Measurements from ENCODE around the gene C6orf163.
A peak's percentile ranks its signal among the peaks of the same experiment; 100 is the strongest.

C6orf163 gene

DNA sequence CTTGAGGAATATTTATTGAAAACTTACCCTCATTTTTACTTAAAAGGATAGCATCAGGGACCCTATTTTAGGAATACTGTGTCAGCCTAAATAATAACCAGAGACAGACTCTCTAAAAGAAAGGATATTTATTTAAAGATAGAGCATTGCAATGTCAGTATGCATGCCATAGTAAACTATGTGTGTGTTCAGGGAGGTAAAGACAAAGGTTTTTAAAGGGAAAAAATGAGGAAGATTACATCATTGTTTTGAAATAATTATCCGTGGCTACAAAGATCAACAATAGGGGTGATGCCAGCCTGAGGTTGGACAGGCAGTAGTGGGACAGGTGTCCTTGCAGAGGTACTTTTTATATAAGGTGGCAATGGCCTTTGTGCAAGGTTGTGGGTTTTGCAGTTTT is 39.4 kb downstream of the C6orf163 start:
- TF ChIP-seq EGR1 (IDR thresholded peaks at IDR 0.05) (no peak), CEBPB (IDR thresholded peaks at IDR 0.05) (no peak), ZBTB7A (IDR thresholded peaks at IDR 0.05; ENCODE audit: low read depth) (no peak), EP300 (IDR thresholded peaks at IDR 0.05; ENCODE audit: borderline replicate concordance) (no peak), TCF12 (IDR thresholded peaks at IDR 0.05; ENCODE audit: low read depth) (no peak), TEAD4 (IDR thresholded peaks at IDR 0.05) (no peak), FOXM1 (IDR thresholded peaks at IDR 0.05; ENCODE audit: borderline replicate concordance, low read depth) (no peak), TAF1 (IDR thresholded peaks at IDR 0.05; ENCODE audit: low read depth) (no peak), YY1 (IDR thresholded peaks at IDR 0.05; ENCODE audit: low read depth) (no peak), CREB1 (IDR thresholded peaks at IDR 0.05; ENCODE audit: low read depth) (no peak), RAD21 (IDR thresholded peaks at IDR 0.05; ENCODE audit: low read depth) (no peak), NFIC (IDR thresholded peaks at IDR 0.05) (no peak)
- TF ChIP-seq, protein P1, sequence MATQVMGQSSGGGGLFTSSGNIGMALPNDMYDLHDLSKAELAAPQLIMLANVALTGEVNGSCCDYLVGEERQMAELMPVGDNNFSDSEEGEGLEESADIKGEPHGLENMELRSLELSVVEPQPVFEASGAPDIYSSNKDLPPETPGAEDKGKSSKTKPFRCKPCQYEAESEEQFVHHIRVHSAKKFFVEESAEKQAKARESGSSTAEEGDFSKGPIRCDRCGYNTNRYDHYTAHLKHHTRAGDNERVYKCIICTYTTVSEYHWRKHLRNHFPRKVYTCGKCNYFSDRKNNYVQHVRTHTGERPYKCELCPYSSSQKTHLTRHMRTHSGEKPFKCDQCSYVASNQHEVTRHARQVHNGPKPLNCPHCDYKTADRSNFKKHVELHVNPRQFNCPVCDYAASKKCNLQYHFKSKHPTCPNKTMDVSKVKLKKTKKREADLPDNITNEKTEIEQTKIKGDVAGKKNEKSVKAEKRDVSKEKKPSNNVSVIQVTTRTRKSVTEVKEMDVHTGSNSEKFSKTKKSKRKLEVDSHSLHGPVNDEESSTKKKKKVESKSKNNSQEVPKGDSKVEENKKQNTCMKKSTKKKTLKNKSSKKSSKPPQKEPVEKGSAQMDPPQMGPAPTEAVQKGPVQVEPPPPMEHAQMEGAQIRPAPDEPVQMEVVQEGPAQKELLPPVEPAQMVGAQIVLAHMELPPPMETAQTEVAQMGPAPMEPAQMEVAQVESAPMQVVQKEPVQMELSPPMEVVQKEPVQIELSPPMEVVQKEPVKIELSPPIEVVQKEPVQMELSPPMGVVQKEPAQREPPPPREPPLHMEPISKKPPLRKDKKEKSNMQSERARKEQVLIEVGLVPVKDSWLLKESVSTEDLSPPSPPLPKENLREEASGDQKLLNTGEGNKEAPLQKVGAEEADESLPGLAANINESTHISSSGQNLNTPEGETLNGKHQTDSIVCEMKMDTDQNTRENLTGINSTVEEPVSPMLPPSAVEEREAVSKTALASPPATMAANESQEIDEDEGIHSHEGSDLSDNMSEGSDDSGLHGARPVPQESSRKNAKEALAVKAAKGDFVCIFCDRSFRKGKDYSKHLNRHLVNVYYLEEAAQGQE (IDR thresholded peaks at IDR 0.05; ENCODE audit: low read depth) = no peak
- TF ChIP-seq, protein P2, sequence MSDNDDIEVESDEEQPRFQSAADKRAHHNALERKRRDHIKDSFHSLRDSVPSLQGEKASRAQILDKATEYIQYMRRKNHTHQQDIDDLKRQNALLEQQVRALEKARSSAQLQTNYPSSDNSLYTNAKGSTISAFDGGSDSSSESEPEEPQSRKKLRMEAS (IDR thresholded peaks at IDR 0.05) = no peak

DNA sequence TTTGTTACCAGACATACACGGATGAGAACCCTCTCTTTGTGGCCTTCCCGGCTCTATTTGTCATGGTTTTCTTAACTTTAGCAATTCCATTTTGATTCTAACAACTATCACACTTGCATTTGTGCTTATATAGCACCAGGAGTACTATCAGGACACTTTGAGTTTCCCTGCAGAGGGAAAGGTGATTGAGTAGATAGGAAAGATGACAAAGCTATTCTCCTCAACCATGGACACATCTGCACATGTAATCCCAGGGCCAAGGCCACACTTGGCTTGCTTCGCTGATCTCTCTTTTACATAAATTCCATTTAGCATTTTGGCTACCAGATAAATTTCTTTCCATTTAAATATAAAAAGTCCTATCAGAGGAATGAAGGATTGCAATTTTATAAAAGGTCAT is 39.8 kb downstream of the C6orf163 start:
- TF ChIP-seq RAD21 (IDR thresholded peaks at IDR 0.05; ENCODE audit: low read depth) = no peak
- no peak for TF ChIP-seq YY1 (IDR thresholded peaks at IDR 0.05; ENCODE audit: low read depth)
- TF ChIP-seq, protein P2 (IDR thresholded peaks at IDR 0.05) = no peak
- no peak for TF ChIP-seq CEBPB (IDR thresholded peaks at IDR 0.05)
- no peak for TF ChIP-seq TEAD4 (IDR thresholded peaks at IDR 0.05)
- no peak for TF ChIP-seq EP300 (IDR thresholded peaks at IDR 0.05; ENCODE audit: borderline replicate concordance)
- TF ChIP-seq TAF1 (IDR thresholded peaks at IDR 0.05; ENCODE audit: low read depth) = no peak
- TF ChIP-seq NFIC (IDR thresholded peaks at IDR 0.05) = no peak
- TF ChIP-seq, protein P3, sequence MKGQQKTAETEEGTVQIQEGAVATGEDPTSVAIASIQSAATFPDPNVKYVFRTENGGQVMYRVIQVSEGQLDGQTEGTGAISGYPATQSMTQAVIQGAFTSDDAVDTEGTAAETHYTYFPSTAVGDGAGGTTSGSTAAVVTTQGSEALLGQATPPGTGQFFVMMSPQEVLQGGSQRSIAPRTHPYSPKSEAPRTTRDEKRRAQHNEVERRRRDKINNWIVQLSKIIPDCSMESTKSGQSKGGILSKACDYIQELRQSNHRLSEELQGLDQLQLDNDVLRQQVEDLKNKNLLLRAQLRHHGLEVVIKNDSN (IDR thresholded peaks at IDR 0.05) = no peak
- TF ChIP-seq FOXM1 (IDR thresholded peaks at IDR 0.05; ENCODE audit: borderline replicate concordance, low read depth) = no peak
- no peak for TF ChIP-seq EGR1 (IDR thresholded peaks at IDR 0.05)
- TF ChIP-seq CREB1 (IDR thresholded peaks at IDR 0.05; ENCODE audit: low read depth) = no peak
- no peak for TF ChIP-seq TCF12 (IDR thresholded peaks at IDR 0.05; ENCODE audit: low read depth)
- no peak for TF ChIP-seq ZBTB7A (IDR thresholded peaks at IDR 0.05; ENCODE audit: low read depth)
- TF ChIP-seq, protein P1 (IDR thresholded peaks at IDR 0.05; ENCODE audit: low read depth) = no peak

DNA sequence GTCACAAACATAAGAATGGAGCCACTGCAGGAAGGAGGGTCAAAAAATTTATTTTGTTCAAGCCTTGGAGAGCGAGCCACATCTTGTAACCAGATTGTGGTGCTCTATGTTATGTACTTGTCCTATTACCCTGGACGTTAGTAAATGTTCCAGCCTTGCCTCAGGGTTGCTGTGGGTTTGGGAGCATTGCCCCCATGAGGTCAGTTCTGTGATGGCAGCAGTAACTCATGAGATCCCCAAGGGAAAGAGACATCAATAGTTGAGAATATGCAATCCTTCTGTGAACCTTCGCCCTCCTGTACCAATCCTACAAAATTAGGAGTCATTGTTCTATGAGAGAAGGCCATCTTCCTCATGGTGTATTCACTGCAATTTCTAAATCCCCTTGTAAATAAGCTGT is 46.7 kb downstream of the C6orf163 start:
- TF ChIP-seq EGR1 (IDR thresholded peaks at IDR 0.05) (no peak), RAD21 (IDR thresholded peaks at IDR 0.05; ENCODE audit: low read depth) (peak; percentile 69)

DNA sequence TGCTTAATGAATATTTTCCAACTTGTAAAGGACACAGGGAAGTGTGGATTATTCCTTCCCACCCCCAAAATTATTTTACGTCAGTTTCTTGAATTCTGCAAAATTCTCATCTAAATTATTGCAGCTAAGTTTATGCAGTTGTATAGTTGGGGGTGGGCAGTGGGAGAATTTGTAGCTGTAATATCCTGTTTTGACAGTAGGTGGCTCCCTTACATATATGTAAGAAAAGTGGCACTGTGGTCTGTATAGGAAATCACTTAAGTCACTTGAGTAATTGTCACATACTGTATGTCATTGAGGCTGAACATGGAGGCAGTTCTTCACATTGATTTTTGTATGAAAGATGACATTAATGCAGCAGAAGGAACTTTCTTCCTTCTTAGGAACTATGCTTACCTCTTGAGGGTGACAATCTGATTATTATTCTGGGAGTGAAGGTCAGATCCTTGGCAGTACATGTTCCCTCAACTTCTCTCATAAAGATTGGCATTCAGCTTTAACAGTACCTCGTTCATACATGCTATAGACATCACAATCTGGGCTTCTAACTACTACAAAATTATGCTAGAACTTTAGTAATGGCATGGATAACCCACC is 48.5 kb downstream of the C6orf163 start:
- no peak for TF ChIP-seq TEAD4 (IDR thresholded peaks at IDR 0.05)
- TF ChIP-seq, protein P2 (IDR thresholded peaks at IDR 0.05) = no peak
- TF ChIP-seq ZBTB7A (IDR thresholded peaks at IDR 0.05; ENCODE audit: low read depth) = no peak
- TF ChIP-seq RAD21 (IDR thresholded peaks at IDR 0.05; ENCODE audit: low read depth) = peak; percentile 80

DNA sequence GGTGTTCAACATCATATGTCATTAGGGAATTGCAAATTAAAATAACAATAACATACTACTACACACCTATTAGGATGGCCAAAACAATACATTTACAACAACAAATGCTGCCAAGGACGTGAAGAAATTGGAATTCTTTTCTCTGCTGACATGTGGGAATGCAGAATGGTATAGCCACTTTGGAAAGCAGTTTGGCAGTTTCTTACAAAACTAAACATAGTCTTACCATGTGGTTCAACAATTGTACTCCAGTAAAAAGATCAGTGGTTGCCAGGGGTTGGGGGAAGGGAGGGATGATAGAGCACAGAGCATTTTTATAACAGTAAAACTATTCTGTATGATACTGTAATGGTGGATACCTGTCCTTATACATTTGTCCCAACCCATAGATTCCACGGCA is 50.8 kb downstream of the C6orf163 start:
- TF ChIP-seq ZBTB7A (IDR thresholded peaks at IDR 0.05; ENCODE audit: low read depth) (no peak), NFIC (IDR thresholded peaks at IDR 0.05) (no peak), FOXM1 (IDR thresholded peaks at IDR 0.05; ENCODE audit: borderline replicate concordance, low read depth) (no peak), TAF1 (IDR thresholded peaks at IDR 0.05; ENCODE audit: low read depth) (no peak), RAD21 (IDR thresholded peaks at IDR 0.05; ENCODE audit: low read depth) (no peak), YY1 (IDR thresholded peaks at IDR 0.05; ENCODE audit: low read depth) (no peak), EP300 (IDR thresholded peaks at IDR 0.05; ENCODE audit: borderline replicate concordance) (no peak), TEAD4 (IDR thresholded peaks at IDR 0.05) (no peak), CEBPB (IDR thresholded peaks at IDR 0.05) (no peak)
- TF ChIP-seq, protein P3 (IDR thresholded peaks at IDR 0.05) = no peak
- TF ChIP-seq, protein P2 (IDR thresholded peaks at IDR 0.05) = no peak
